MM.1S (cell line): Measurements from ENCODE around the gene SPHKAP.

Source experiments
- DNase-seq: peaks from one replicate; pipeline ENCODE4 v3.0.0-alpha.2; 2015
- H2AFZ ChIP-seq: fragments of 300-600 bp; sonication (generic); 2 replicates; pipeline ENCODE4 v1.6.0; 2016; ENCODE audit warnings: antibody characterized with exemption, low read length
- H3F3A ChIP-seq: fragments of 300-600 bp; sonication (generic); 2 replicates; pipeline ENCODE4 v1.6.1; 2016; ENCODE audit warnings: mild to moderate bottlenecking, antibody characterized with exemption, low read length, moderate library complexity, mixed read lengths; ENCODE audit not compliant: insufficient read depth
- H3K27ac ChIP-seq: fragments of 300-600 bp; sonication (generic); 2 replicates; pipeline ENCODE4 v1.5.1; 2016; ENCODE audit warnings: mild to moderate bottlenecking, low read length
- H3K27me3 ChIP-seq: fragments of 300-600 bp; sonication (generic); replicated peaks from 2 replicates; pipeline ENCODE4 v1.6.0; 2016; ENCODE audit warnings: low read length; ENCODE audit not compliant: insufficient read depth
- H3K36me3 ChIP-seq: fragments of 300-600 bp; sonication (generic); replicated peaks from 2 replicates; pipeline ENCODE4 v1.6.1; 2016; ENCODE audit warnings: mild to moderate bottlenecking, low read length, mixed read lengths; ENCODE audit not compliant: insufficient read depth
- H3K4me1 ChIP-seq: fragments of 300-600 bp; sonication (generic); 2 replicates; pipeline ENCODE4 v1.6.1; 2016; ENCODE audit warnings: low read length, mixed read lengths
- H3K4me2 ChIP-seq: fragments of 300-600 bp; sonication (generic); 2 replicates; pipeline ENCODE4 v1.6.0; 2016; ENCODE audit warnings: low read depth, low read length
- H3K4me3 ChIP-seq: fragments of 300-600 bp; sonication (generic); 2 replicates; pipeline ENCODE4 v1.5.1; 2016; ENCODE audit warnings: low read length, mixed read lengths
- H3K79me2 ChIP-seq: fragments of 300-600 bp; sonication (generic); 2 replicates; pipeline ENCODE4 v1.6.1; 2016; ENCODE audit warnings: mixed run types, low read length, mixed read lengths
- H3K9ac ChIP-seq: fragments of 300-600 bp; sonication (generic); 2 replicates; pipeline ENCODE4 v1.6.1; 2016; ENCODE audit warnings: low read length, mixed read lengths
- H3K9me2 ChIP-seq: fragments of 300-600 bp; sonication (generic); replicated peaks from 2 replicates; pipeline ENCODE4 v1.6.1; 2016; ENCODE audit warnings: mild to moderate bottlenecking, low read length, mixed read lengths; ENCODE audit not compliant: insufficient read depth
- H3K9me3 ChIP-seq: fragments of 300-600 bp; sonication (generic); replicated peaks from 2 replicates; pipeline ENCODE4 v1.6.1; 2016; ENCODE audit warnings: mild to moderate bottlenecking, low read length, mixed read lengths; ENCODE audit not compliant: insufficient read depth
- H4K20me1 ChIP-seq: fragments of 300-600 bp; sonication (generic); 2 replicates; pipeline ENCODE4 v1.6.1; 2016; ENCODE audit warnings: mild to moderate bottlenecking, low read length, moderate library complexity, mixed read lengths; ENCODE audit not compliant: insufficient read depth
- EZH2 ChIP-seq: fragments of 300-600 bp; sonication (generic); optimal IDR thresholded peaks from 2 replicates; pipeline ENCODE3; 2017; ENCODE audit warnings: low read depth, mild to moderate bottlenecking, antibody characterized with exemption, low read length, mixed read lengths
- EZH2phosphoT487 ChIP-seq: fragments of 300-600 bp; sonication (generic); IDR thresholded peaks from 2 replicates; pipeline ENCODE4 v1.6.1; 2018; ENCODE audit warnings: antibody characterized with exemption, low read length
- TF ChIP-seq, protein P1 (sequence below): fragments of 300-600 bp; sonication (generic); IDR thresholded peaks from 2 replicates; pipeline ENCODE4 v1.5.1; 2016; ENCODE audit warnings: antibody characterized with exemption, low read length, mixed read lengths

Gene SPHKAP

DNA sequence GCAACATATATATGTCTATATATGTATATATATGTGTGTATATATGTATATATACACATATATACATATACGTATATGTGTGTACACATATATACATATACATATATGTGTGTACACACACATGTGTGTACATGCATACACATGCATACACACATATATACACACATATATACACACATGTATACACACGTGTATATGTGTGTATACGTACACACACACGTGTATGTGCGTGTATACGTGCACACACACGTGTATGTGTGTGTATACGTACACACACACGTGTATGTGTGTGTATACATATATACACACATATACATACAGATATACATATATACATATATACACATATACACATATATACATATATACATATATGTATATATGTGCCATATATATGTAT lies 89.4 kb downstream of the SPHKAP start:
- H3K9me2 ChIP-seq = no peaks in the 10 kb centered on the region
- H3K9ac ChIP-seq = no peak overlapping the region
- no peak overlapping the region for H2AFZ ChIP-seq
- DNase-seq = no peak
- H3K36me3 ChIP-seq = no peaks in the 10 kb centered on the region
- TF ChIP-seq EZH2 = no peak
- TF ChIP-seq EZH2phosphoT487 = no peak
- TF ChIP-seq, protein P1, sequence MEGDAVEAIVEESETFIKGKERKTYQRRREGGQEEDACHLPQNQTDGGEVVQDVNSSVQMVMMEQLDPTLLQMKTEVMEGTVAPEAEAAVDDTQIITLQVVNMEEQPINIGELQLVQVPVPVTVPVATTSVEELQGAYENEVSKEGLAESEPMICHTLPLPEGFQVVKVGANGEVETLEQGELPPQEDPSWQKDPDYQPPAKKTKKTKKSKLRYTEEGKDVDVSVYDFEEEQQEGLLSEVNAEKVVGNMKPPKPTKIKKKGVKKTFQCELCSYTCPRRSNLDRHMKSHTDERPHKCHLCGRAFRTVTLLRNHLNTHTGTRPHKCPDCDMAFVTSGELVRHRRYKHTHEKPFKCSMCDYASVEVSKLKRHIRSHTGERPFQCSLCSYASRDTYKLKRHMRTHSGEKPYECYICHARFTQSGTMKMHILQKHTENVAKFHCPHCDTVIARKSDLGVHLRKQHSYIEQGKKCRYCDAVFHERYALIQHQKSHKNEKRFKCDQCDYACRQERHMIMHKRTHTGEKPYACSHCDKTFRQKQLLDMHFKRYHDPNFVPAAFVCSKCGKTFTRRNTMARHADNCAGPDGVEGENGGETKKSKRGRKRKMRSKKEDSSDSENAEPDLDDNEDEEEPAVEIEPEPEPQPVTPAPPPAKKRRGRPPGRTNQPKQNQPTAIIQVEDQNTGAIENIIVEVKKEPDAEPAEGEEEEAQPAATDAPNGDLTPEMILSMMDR = no peak
- no peaks in the 10 kb centered on the region for H3K9me3 ChIP-seq
- H3K4me1 ChIP-seq = no peaks in the 10 kb centered on the region
- no peak overlapping the region for H3K27ac ChIP-seq
- no peak overlapping the region for H3K4me3 ChIP-seq
- no peaks in the 10 kb centered on the region for H3K79me2 ChIP-seq
- H4K20me1 ChIP-seq = no peaks in the 10 kb centered on the region
- H3K27me3 ChIP-seq = no peaks in the 10 kb centered on the region
- no peaks in the 10 kb centered on the region for H3F3A ChIP-seq
- H3K4me2 ChIP-seq = no peak overlapping the region

DNA sequence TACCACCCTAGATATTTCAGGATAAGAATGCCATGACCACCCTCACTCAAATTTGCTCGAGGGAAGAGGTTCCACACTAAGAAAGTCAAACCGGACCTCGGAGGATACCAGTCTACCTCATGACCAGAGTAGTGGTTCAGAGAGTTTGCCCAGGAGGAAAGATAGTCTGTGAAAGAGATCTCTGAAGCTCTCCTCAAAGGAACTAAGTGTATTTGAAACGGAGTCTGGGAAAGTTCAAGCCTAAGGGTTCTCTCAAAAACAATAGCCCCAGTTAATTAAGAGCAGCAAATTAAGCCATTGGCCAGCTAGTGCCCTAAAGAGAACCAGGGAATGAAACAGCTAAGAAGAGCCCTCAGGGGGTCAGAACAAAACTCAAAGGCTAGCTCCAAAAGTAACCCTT lies 94.9 kb downstream of the SPHKAP start:
- Histone ChIP-seq H3K9me2 (no peaks in the 10 kb centered on the region), H2AFZ (no peak overlapping the region), H3K4me2 (no peak overlapping the region), H3K79me2 (no peaks in the 10 kb centered on the region), H3F3A (no peaks in the 10 kb centered on the region), H3K27ac (no peak overlapping the region), H3K27me3 (no peaks in the 10 kb centered on the region), H3K4me3 (no peak overlapping the region), H3K9me3 (no peaks in the 10 kb centered on the region), H3K36me3 (no peaks in the 10 kb centered on the region), H3K4me1 (no peaks in the 10 kb centered on the region), H3K9ac (no peak overlapping the region), H4K20me1 (no peaks in the 10 kb centered on the region)
- TF ChIP-seq EZH2 (no peak), EZH2phosphoT487 (no peak)
- TF ChIP-seq, protein P1 = no peak
- DNase-seq = no peak

DNA sequence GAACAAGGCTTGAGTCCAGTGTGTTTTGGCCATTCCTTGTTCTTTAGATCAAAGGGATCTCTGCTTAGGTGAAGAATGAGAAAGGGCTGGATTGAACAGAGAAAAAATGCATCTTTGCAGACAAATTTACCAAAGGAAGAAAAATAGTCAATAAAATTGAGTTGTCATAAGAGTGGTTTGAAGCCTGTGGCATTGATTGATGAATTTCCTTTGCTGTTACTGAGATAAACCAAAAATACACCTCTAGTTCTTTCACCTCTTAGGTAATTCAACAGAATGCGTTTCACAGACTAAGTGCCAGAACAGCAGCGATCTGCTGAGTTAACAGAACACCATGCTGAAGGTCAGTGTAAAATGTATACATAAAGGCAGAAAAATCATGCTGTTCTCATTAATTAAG lies 96.8 kb downstream of the SPHKAP start:
- no peaks in the 10 kb centered on the region for H3K36me3 ChIP-seq

More for the DNA sequence above, 96.8 kb downstream of the SPHKAP start:
- H3K27ac ChIP-seq = no peak overlapping the region
- H3K4me1 ChIP-seq = no peaks in the 10 kb centered on the region
- H3K79me2 ChIP-seq = no peaks in the 10 kb centered on the region
- DNase-seq = no peak
- no peak overlapping the region for H3K9ac ChIP-seq
- no peak overlapping the region for H2AFZ ChIP-seq
- no peaks in the 10 kb centered on the region for H3K27me3 ChIP-seq
- no peaks in the 10 kb centered on the region for H3K9me2 ChIP-seq
- H4K20me1 ChIP-seq = no peaks in the 10 kb centered on the region
- no peaks in the 10 kb centered on the region for H3K9me3 ChIP-seq
- TF ChIP-seq EZH2 (no peak), EZH2phosphoT487 (no peak)
- TF ChIP-seq, protein P1 = no peak
- no peaks in the 10 kb centered on the region for H3F3A ChIP-seq
- H3K4me3 ChIP-seq = no peak overlapping the region
- H3K4me2 ChIP-seq = no peak overlapping the region
